ENCODE measurements around the gene ARHGAP6. TPM values are rescaled to one million over a fixed set of nuclear protein-coding genes. Genes with fewer than 3 reads are reported as not detected.

The ARHGAP6 gene
- total RNA-seq, 6 experiments from 2014 or later = 0.38 to 1.2 (median 0.78) TPM

GRCh38 chrX:11474576-11474975 lies 191.1 kb downstream of the ARHGAP6 start:
- Histone ChIP-seq H3K9me3 (no peaks in the 10 kb centered on the region), H3K27me3 (no peaks in the 10 kb centered on the region), H3K4me3 (no peak overlapping the region), H3K27ac (no peak overlapping the region), H3K4me1 (no peaks in the 10 kb centered on the region), H3K36me3 (no peaks in the 10 kb centered on the region)
- TF ChIP-seq CTCF (IDR thresholded peaks at IDR 0.05) = no peak
- TF ChIP-seq POLR2A (IDR thresholded peaks at IDR 0.05) = no peak
- intact Hi-C loops (cut with DNase I) = no loop called here
- peak in 1 of 4 donors; percentile 39 for ATAC-seq
- no peak for DNase-seq

- no peak overlapping the region for H3K27ac ChIP-seq
- DNase-seq = no peak
- 43% methylated on average over 1 of the region's 1 CpG for WGBS (ENCODE audit: insufficient coverage, low coverage, low lambda C conversion rate, missing lambda C conversion rate)
- H3K27me3 ChIP-seq = no peaks in the 10 kb centered on the region
- H3K36me3 ChIP-seq = no peaks in the 10 kb centered on the region
- H3K4me3 ChIP-seq = no peak overlapping the region
- TF ChIP-seq CTCF (IDR thresholded peaks at IDR 0.05) (no peak), POLR2A (IDR thresholded peaks at IDR 0.05) (no peak)
- ATAC-seq = no peak
- intact Hi-C loops (cut with DNase I) = no loop called here
- no peaks in the 10 kb centered on the region for H3K9me3 ChIP-seq
- H3K4me1 ChIP-seq = no peaks in the 10 kb centered on the region
These were observed 191.7 kb downstream of the ARHGAP6 start for GRCh38 chrX:11474021-11474420.

- intact Hi-C loops (cut with DNase I) = no loop called here
- WGBS (ENCODE audit: insufficient coverage, low coverage, low lambda C conversion rate, missing lambda C conversion rate) = 71% methylated on average over 3 of the region's 3 CpGs
- no peak for DNase-seq
These were observed 192.8 kb downstream of the ARHGAP6 start for GRCh38 chrX:11472879-11473278.

GRCh38 chrX:11472381-11472780 lies 193.3 kb downstream of the ARHGAP6 start:
- 63% methylated on average over 2 of the region's 2 CpGs for WGBS (ENCODE audit: insufficient coverage, low coverage, low lambda C conversion rate, missing lambda C conversion rate)
- intact Hi-C loops (cut with DNase I) = no loop called here
- Histone ChIP-seq H3K9me3 (no peaks in the 10 kb centered on the region), H3K36me3 (no peaks in the 10 kb centered on the region), H3K4me3 (no peak overlapping the region), H3K27me3 (peaks cover 0 to 5% of the 10 kb centered on the region in 2 donors), H3K4me1 (no peaks in the 10 kb centered on the region), H3K27ac (no peak overlapping the region)
- ATAC-seq = no peak
- DNase-seq = no peak
- TF ChIP-seq CTCF (IDR thresholded peaks at IDR 0.05) (no peak), POLR2A (IDR thresholded peaks at IDR 0.05) (no peak)

More at GRCh38 chrX:11472879-11473278, 192.8 kb downstream of the ARHGAP6 start:
- no peaks in the 10 kb centered on the region for H3K4me1 ChIP-seq
- no peaks in the 10 kb centered on the region for H3K36me3 ChIP-seq
- no peak overlapping the region for H3K4me3 ChIP-seq
- peaks cover 0 to under 1% of the 10 kb centered on the region in 2 donors for H3K27me3 ChIP-seq
- ATAC-seq = no peak
- H3K27ac ChIP-seq = no peak overlapping the region
- no peaks in the 10 kb centered on the region for H3K9me3 ChIP-seq
- no peak for TF ChIP-seq POLR2A (IDR thresholded peaks at IDR 0.05)
- no peak for TF ChIP-seq CTCF (IDR thresholded peaks at IDR 0.05)
